NCI-H2107 treated with DMSO at 0.1 percent for 48 hours (cell line): ENCODE data around the gene ASPDH.

ENCODE experiments used
- DNase-seq: peaks from one replicate; lab custom pipeline; 2025; ENCODE audit not compliant: unreplicated experiment; lab: John Stamatoyannopoulos, UW

The ASPDH gene

DNA sequence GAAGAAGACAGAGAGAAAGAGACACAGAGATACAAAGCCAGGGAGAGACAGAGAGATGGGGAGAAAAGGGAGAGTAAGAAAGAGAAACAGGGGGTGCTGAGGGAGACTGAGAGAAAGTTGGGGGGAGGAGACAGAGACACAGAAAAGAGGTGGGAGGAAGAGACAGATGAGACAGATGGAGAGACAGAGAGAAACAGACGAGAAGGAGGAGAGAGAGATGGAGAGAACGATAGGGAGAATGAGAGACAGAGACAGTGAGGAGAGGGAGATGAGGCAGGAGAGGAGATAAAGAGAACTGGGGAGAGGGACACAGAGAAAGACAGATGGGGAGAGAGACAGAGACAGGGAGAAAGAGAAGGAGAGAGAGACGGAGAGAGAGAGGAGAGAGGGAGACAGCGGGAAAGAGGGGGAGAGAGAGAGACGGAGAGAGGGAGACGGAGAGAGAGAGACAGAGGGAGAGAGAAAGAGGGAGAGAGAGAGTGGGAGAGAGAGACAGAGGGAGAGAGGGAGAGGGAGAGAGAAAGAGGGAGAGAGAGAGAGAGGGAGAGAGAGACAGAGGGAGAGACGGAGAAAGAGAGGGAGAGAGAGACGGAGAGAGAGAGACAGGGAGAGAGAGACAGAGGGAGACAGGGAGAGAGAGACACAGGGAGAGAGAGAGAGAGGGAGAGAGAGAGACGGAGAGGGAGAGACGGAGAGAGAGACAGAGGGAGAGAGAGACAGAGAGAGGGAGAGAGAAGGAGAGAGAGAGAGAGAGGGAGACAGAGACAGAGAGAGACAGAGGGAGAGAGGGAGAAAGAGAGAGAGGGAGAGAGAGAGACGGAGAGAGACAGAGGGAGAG, 15.3 kb downstream of the ASPDH start:
- DNase-seq = no peak

GRCh38 chr19:50497022-50497405, 16.7 kb downstream of the ASPDH start:
- DNase-seq = no peak

- no peak for DNase-seq
Measured at GRCh38 chr19:50496189-50497021, 17.3 kb downstream of the ASPDH start.

DNA sequence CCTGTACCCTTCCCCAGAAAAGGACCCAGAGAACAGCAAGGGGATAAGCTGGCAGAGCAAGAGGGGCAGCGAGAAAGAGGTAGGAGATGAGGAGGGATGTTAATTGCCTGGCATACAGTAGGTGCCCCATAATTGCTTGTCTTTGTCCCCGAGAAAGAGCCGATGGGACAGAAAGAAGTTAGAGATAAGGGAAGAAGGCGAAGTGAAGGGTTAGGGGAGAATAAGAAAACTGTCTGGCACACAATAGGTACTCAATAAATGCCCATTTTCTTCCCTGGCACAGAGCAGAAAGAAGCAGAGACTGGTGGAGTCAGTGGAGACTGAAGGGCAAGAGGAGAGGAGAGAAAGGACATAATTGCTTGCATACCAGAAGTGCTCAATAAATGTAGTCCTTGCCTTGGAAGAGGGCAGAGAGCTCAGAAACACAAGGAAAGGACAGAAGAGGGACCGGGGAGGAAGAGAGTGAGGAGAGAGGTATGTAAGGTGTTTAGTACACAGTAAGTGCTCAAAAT, 18.6 kb downstream of the ASPDH start:
- no peak for DNase-seq

- no peak for DNase-seq
Measured at GRCh38 chr19:50494186-50495019, 19.3 kb downstream of the ASPDH start.

GRCh38 chr19:50493171-50493570, 20.5 kb downstream of the ASPDH start:
- no peak for DNase-seq

GRCh38 chr19:50492303-50493052, 21.2 kb downstream of the ASPDH start:
- no peak for DNase-seq

- DNase-seq = no peak
Measured at GRCh38 chr19:50490991-50491472, 22.7 kb downstream of the ASPDH start.

GRCh38 chr19:50490411-50490811, 23.3 kb downstream of the ASPDH start:
- DNase-seq = no peak

DNA sequence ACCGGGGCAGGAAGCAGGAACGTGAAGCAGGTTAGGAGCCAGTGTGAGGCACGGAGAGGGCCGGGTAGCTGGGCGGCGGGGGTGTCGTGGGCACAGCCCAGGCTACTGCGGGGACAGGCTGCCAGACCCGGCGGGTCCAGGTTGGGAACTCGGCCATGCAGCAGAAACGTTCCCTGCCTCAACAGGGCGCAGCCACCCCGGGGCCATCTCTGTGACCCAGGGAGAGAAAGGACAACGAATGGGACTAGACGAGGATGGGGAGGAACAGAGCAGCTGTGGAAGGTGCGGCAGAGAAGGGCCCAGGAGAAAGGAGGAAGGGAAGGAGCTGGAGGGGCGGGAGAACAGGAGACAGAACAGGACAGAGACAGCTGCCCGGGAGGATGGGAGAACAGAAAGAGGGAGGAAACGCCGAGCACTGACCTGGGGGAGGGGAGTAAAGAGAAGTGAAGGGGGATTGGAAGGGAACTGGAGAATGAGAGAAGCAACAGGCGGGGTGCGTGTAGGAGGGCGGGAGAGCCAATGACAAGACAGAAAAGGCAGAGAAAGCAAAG, 24.2 kb downstream of the ASPDH start:
- no peak for DNase-seq

GRCh38 chr19:50488389-50489194, 25.1 kb downstream of the ASPDH start:
- DNase-seq = no peak

GRCh38 chr19:50486823-50487515, 26.7 kb downstream of the ASPDH start:
- no peak for DNase-seq

- no peak for DNase-seq
Measured at GRCh38 chr19:50485284-50485955, 28.3 kb downstream of the ASPDH start.

GRCh38 chr19:50482916-50483315, 30.8 kb downstream of the ASPDH start:
- no peak for DNase-seq

GRCh38 chr19:50482271-50482855, 31.4 kb downstream of the ASPDH start:
- DNase-seq = no peak

DNA sequence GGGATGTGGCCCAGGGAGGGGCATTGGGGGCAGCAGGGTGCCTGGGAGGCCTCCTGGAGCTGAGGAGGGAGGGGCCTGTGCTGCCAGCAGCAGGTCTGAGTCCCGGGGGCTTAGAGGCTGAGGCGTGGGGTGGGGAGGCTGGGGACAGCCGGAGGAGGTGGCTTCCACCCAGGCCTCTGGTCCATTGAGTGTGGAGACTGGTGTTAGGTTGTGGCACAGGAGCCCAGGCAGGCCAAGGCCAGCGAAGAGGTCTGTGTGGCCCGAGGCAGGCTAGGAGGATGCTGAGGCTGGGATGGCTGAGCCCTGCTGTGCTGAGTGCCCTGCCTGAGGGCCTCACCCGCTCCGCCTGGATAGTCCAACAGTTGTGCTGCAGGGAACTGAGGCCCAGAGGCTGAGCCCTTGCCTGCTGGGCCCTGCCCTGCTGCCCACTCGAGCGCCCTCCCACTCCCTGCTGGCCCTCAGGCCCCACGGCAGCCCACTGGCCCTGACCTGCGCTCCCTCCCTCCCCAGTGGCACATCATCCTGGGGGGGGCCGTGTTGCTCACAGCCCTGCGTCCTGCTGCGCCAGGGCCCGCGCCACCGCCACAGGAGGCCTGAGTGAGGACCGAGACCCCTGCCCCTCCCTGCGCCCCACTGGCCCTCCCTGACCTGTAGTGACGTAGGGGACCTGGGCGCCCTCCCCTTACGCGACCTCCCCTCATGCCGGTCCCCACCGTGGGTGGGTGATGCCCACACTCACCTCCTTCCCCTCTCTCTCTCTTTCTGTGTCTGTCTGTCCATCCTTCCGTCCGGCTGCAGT, 32.2 kb downstream of the ASPDH start:
- DNase-seq = no peak
